HG03280 (cell line): ENCODE results near the gene SRR.
A peak's percentile ranks its signal among the peaks of the same experiment; 100 is the strongest.
"Not testable (repeated sequence)": the region's sequence is repeated elsewhere in the genome, so short reads cannot be mapped to it uniquely, and the experiment has no call there.

Experiments
- ATAC-seq: cut with Tn5 transposase; IDR thresholded peaks from one replicate; pipeline ENCODE4 v1.9.1; 2021; ENCODE audit warnings: mild to moderate bottlenecking, moderate library complexity; ENCODE audit not compliant: unreplicated experiment

Gene SRR

GRCh38 chr17:2289878-2290478 is 13.8 kb upstream of the SRR start:
- no peak for ATAC-seq

GRCh38 chr17:2292100-2292499 is 11.7 kb upstream of the SRR start:
- ATAC-seq, result no peak

DNA sequence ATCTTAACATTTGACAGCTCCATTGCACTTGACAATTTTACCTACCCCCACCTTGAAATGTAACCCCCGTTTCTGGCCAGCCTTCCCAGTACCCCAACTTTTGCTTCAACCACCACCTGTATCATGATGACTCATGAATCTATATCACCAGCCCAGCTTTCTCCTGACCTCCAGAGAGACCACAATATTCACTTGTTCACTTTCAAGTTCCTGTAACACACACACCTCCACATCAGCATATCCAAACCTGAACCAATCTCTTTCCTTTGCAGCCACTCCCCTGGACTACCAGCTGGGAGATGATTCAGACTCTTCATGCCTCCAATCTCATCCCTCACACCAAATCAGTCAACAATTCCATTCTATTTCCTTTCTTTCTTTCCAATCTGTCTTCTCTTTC is 8.2 kb upstream of the SRR start:
- ATAC-seq, result no peak

DNA sequence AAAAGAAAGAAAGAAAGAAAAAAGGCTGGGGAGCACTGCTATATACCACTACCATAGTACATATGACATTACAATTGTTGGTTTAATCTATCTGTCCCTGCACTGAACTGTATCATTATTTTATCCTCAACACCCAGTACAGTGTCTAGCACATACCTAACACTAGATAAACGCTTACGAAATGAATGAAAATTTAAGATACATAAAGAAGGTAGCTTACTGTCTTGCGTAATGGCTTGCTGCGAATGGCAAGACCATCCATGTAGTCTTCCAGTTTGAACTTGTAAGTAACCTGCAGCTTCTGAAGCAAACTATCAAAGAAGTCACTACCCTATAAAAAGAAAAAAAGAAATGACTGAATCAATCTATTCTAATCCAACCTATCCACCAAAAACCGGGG is 6.7 kb upstream of the SRR start:
- no peak for ATAC-seq

GRCh38 chr17:2299136-2299535 is 4.6 kb upstream of the SRR start:
- no peak for ATAC-seq

- ATAC-seq, result no peak
These were observed 4.0 kb upstream of the SRR start for GRCh38 chr17:2299756-2300155.

DNA sequence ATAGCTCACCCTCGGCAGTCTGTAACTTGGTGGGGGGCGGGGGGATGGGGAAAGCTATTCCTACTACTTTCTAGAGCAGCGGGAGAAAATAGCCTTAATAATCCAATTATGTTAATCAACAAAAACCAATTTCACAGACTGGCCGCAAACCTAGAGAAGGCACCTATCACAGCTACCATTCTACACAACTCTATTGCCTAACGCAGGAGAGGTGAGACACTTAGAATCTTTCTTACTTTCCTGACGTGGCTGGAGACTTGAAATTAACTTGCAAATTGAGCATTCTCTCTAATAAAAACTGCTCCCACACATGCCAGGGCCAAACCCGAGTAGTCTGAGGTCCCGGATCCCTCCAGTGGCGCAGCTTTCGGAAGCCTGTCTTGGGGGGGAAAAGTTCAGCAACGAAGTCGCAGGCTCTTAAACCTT is 959 bp upstream of the SRR start:
- ATAC-seq, result no peak

DNA sequence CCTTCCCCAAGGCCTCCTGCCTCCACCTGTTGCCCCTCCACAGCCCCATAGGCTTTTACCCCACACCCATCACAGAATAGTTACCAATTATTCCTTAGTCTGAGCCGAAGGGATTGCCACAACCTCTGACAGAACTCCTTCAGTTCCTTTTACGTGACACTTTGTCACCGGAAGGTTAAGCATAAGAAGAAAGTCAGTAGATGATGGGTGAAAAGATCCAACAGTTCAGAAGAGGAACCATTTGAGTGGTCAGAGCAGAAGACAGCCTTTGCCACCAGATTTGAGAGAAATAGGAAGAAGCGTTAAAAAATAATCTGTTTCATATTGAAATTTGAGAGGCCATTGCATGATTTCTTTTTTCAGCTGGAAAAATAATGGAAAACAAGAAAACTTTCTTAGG is 1.2 kb downstream of the SRR start:
- no peak for ATAC-seq

- no peak for ATAC-seq
These were observed 5.8 kb downstream of the SRR start for GRCh38 chr17:2309338-2310154.

DNA sequence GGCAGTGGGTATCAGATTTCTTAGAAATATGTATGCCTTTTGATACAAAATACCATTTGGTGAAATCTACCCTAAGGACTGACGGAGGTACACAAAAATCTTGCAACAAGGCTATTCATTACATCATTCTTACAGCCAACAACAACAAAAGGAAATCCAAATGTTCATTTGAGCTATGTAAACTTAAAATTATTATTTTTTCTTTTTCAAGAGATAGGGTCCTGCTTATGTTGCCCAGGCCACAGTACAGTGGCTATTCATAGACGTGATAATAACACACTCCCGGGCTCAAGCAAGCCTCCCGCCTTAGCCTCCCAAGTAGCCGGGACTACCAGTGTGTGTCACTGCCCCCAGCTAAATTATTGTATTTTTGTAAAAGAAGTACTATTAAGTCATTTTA is 9.0 kb downstream of the SRR start:
- no peak for ATAC-seq

GRCh38 chr17:2316916-2317205 is 13.1 kb downstream of the SRR start:
- ATAC-seq, result not testable (repeated sequence)

DNA sequence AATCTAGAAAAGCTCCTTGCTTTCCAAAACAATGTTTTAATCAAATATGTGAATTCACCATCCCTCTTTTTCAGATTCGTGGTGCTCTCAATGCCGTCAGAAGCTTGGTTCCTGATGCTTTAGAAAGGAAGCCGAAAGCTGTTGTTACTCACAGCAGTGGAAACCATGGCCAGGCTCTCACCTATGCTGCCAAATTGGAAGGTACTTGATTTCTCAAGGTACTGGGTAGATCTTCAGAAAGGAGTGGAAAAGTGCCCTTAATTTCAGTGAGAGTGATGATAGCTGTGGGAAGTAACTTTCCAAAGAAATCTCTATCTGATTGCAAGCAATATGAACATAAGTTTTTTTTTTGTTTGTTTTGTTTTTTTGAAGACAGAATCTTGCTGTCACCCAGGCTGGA is 14.0 kb downstream of the SRR start:
- no peak for ATAC-seq

DNA sequence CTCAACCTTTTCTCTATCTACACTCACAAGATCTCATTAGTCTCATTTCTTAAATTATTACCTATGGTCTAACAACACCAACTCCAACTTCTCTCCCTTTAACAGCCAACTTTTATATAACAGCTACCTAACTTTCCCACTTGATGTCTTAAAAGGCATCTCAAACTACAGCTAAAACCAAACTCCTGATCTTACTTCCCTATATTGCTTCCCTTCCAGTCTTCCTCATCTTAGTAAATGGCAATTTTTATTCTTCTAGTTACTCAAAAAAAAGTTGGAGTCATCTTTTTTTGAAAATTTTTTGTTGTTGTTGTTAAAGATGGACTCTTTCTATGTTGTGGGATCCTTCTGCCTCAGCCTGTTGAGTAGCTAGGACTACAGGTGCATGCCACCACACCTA is 15.3 kb downstream of the SRR start:
- ATAC-seq, result no peak

DNA sequence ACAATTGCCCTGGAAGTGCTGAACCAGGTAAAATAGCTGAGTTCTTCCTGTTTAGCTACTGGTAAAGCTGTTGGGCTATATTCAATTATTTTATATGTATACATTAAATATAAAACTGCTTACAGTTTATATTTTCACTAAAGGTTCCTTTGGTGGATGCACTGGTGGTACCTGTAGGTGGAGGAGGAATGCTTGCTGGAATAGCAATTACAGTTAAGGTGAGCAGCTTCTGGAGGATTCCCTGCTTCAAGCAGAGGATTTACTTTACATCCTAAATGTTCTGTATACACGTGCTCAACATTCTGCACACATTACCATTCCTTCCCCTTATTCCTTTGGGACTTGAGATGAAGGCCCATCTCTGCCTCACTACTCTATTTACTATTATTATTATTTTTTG is 17.6 kb downstream of the SRR start:
- no peak for ATAC-seq

DNA sequence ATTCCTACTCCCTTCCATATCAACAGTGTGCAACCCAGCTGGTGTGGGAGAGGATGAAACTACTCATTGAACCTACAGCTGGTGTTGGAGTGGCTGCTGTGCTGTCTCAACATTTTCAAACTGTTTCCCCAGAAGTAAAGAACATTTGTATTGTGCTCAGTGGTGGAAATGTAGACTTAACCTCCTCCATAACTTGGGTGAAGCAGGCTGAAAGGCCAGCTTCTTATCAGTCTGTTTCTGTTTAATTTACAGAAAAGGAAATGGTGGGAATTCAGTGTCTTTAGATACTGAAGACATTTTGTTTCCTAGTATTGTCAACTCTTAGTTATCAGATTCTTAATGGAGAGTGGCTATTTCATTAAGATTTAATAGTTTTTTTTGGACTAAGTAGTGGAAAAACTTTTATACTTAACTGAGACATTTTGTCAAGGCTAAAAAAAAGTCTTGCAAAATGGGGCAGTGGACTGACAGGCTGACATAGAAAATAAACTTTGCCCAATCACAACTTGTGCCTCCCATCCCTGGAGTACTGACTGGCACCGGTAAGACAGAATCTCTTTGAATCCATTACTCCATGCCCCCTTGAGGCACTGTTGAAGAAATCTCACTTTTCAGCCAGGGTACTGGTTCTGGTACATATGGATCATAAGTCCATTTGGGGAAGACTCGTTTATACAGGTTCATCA is 20.0 kb downstream of the SRR start:
- ATAC-seq, result no peak

DNA sequence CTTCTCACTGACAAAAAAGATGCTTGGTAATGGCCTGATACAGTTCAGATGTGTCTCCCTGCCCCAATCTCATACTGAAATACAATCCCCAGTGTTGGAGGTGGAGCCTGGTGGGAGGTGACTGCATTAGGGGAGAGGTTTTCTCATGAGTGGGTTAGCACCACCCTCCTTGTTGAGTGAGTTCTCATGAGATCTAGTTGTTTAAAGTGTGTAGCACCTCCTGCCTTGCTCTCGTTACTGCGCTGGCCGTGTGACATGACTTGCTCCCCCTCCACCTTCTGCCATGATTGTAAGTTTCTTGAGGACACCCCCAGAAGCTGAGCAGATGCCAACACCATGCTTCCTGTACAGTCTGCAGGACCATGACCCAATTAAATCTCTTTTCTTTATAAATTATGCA is 27.6 kb downstream of the SRR start:
- no peak for ATAC-seq

DNA sequence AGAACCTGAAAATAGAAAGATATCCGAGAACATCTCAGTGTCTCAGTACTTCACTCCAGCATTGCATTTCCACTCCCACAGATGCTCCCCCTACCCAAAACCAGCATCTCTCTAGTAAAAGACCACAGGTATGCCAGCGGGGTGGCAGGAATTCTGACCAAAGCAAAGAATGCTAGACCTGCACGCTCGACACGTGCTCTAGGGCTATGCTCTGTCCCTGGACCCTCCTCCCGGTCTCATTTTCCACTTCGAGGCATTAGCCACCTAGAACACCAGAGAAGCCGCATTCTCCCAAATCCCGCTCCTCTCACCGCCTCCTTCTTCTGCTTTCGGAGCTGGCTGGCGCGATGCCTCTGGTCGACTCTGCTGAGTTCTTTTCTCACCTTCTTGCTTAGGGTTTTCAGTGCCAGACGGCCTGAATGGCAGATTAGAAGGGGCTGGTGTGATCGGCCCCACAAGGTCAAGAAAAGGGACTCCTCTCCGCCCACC is 32.0 kb downstream of the SRR start:
- ATAC-seq, result no peak

DNA sequence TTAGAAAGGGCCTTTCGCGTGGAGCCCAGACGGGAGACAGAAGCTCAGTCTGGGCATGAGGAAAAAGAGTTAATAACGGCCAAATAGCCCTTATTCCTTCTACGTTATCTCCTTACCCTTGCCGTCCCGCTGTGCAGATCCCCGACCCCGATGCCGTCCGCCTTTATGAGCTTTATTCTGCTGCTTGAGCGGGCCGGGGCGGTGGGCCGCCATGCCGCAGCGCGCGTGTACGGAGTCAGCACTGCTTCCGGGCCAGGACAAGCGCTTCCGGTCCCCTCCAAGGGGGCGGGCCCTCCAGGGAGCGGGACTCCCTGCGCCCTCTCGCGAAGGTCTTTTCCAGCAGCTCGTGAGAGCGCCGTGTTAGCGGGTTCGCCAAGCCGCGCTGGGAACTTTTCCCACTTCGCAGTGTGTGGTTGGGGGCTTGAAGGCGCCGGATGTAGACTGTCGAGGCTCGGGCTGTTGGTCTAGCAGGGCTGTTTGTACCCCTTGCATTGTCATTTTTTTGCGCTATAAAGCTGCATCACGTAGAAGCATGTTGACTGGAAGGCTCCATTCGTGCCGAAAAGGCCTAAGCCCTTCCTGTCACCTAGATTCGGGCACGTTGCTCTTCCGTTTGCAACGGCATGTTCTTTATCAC is 32.6 kb downstream of the SRR start, which contains the start of gene TSR1:
Gene TSR1, minus strand, starts transcription at position 243 of the 637 bp plus-strand sequence. Its CDS starts 30 bp downstream, at position 213.
- ATAC-seq, result peak; percentile 89

GRCh38 chr17:2336852-2337543 is 33.2 kb downstream of the SRR start, which contains the start of gene SGSM2:
SGSM2 (plus strand) TSS chr17:2337501; CDS start chr17:2337689, 188 bp downstream.
- peak; percentile 14 for ATAC-seq

GRCh38 chr17:2337544-2338314 is 34.0 kb downstream of the SRR start:
- no peak for ATAC-seq
